ENCODE measurements around the gene KLHL2. TPM values are rescaled to one million over a fixed set of nuclear protein-coding genes. Genes with fewer than 3 reads are reported as not detected.

The KLHL2 gene
- total and polyA plus RNA-seq, 2 of the 13 experiments (the other 11 are each of a cell fraction or from before 2014, with no cell fraction given): 9.2 to 17.6 TPM

DNA sequence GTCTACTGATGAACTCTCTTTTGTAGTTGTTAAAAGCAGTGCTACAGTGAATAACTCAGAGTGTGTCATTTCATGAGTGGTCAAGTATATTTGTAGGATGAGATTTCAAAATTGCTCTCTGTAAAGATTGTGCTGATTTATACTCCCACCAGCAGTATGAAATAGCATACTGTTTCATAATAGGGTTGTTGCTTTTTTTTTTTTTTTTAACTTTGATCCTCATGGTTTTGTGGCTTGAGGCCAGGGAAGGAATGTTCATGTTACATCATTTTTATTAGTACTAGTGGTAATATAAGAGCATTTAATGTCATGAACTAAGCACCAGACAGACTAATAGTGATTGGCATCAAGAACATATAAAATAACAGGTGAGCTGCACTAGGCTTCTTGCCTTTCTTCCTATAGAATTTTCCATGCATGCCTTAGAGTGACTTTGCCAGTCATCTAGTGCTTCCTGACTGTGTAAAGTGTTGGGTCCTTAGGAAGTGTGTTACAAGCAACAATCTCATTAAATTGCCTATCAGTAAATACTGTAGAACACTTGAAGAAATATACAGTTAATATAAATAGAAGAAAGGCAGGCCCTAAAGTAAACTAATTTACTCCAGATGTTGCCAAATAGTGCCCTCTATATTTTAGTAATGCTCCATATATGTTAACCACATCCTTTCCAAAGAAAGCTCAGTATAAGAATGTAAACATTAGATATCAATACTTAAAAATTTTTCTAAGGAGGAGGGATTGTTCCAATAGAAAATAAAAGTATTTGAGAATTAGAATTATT lies 81.5 kb downstream of the KLHL2 start:
- ChIA-PET CTCF (ENCODE audit: low intra/inter-chr PET ratio, low total read pairs) (no interaction called here), POLR2A (no interaction called here)
- H3K4me2 ChIP-seq (ENCODE audit: low read depth, low read length): no peak overlapping the region
- ATAC-seq (no peak), FAIRE-seq (no peak), DNase-seq (ENCODE audit: low spot score) (peak; percentile 24)
- in situ Hi-C loops (cut with HindIII; ENCODE audit: extremely low pct_ligation_motif_present, low pct_unique_long_range_greater_than_20kb) (no loop called here), intact Hi-C loops (cut with micrococcal nuclease; ENCODE audit: unreplicated experiment) (no loop called here)
- no peaks in the 10 kb centered on the region for H4K20me1 ChIP-seq (ENCODE audit: insufficient read depth, low read length)
- no peak overlapping the region for H3K4me3 ChIP-seq (replicated peaks in 1 of 3; ENCODE audit: insufficient read depth in 1 of 3, low read depth in 2 of 3, low read length in 3 of 3)
- no TSS peak for BruUV-seq (replicated peaks)
- H3K9me3 ChIP-seq (ENCODE audit: low read length): no peaks in the 10 kb centered on the region
- no peak overlapping the region for H3K9ac ChIP-seq (ENCODE audit: insufficient read depth, low read depth, low read length)
- no peak overlapping the region for H3K27ac ChIP-seq (ENCODE audit: extremely low read length, insufficient read depth, low read length)
- H3K36me3 ChIP-seq (replicated peaks in 1 of 2; ENCODE audit: control insufficient read depth in 1 of 2, insufficient read depth in 2 of 2, low read length in 2 of 2): no peaks in the 10 kb centered on the region
- no peak overlapping the region for H2AFZ ChIP-seq (ENCODE audit: low read length)
- H3K27me3 ChIP-seq (ENCODE audit: control insufficient read depth in 1 of 2, insufficient read depth in 2 of 2, low read length in 2 of 2): no peaks in the 10 kb centered on the region
- no peaks in the 10 kb centered on the region for H3K79me2 ChIP-seq (ENCODE audit: insufficient read depth, low read length)
- peaks cover 11% of the 10 kb centered on the region for H3K4me1 ChIP-seq (ENCODE audit: insufficient read depth, low read length)
- TF ChIP-seq ZNF749 (CRISPR knock-in tag; IDR thresholded peaks at IDR 0.05; ENCODE audit: borderline replicate concordance) (no peak), ZNF558 (CRISPR knock-in tag; IDR thresholded peaks at IDR 0.05; ENCODE audit: borderline replicate concordance) (no peak), ZNF556 (CRISPR knock-in tag; IDR thresholded peaks at IDR 0.05; ENCODE audit: borderline replicate concordance) (no peak), HOXA7 (CRISPR knock-in tag; IDR thresholded peaks at IDR 0.05) (no peak), ZNF432 (CRISPR knock-in tag; IDR thresholded peaks at IDR 0.05; ENCODE audit: borderline replicate concordance) (no peak), MED8 (CRISPR knock-in tag; IDR thresholded peaks at IDR 0.05; ENCODE audit: insufficient replicate concordance) (no peak), ZNF615 (CRISPR knock-in tag; IDR thresholded peaks at IDR 0.05; ENCODE audit: borderline replicate concordance) (no peak), TCF7L2 (IDR thresholded peaks at IDR 0.05; ENCODE audit: low read depth, low read length) (no peak), SRSF1 (optimal IDR thresholded peaks at IDR 0.05; ENCODE audit: low read depth, low read length) (no peak), MLLT10 (CRISPR knock-in tag; IDR thresholded peaks at IDR 0.05) (no peak), ZNF121 (CRISPR knock-in tag; IDR thresholded peaks at IDR 0.05) (no peak), SCMH1 (CRISPR knock-in tag; IDR thresholded peaks at IDR 0.05; ENCODE audit: borderline replicate concordance) (no peak), TOPORS (CRISPR knock-in tag; IDR thresholded peaks at IDR 0.05) (no peak), ZKSCAN8 (CRISPR knock-in tag; IDR thresholded peaks at IDR 0.05; ENCODE audit: borderline replicate concordance) (no peak), ETV5 (CRISPR knock-in tag; IDR thresholded peaks at IDR 0.05; ENCODE audit: borderline replicate concordance) (no peak)
- TF ChIP-seq, protein P1, sequence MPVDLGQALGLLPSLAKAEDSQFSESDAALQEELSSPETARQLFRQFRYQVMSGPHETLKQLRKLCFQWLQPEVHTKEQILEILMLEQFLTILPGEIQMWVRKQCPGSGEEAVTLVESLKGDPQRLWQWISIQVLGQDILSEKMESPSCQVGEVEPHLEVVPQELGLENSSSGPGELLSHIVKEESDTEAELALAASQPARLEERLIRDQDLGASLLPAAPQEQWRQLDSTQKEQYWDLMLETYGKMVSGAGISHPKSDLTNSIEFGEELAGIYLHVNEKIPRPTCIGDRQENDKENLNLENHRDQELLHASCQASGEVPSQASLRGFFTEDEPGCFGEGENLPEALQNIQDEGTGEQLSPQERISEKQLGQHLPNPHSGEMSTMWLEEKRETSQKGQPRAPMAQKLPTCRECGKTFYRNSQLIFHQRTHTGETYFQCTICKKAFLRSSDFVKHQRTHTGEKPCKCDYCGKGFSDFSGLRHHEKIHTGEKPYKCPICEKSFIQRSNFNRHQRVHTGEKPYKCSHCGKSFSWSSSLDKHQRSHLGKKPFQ (CRISPR knock-in tag; IDR thresholded peaks at IDR 0.05; ENCODE audit: insufficient replicate concordance): no peak
